Spleen (tissue), 7 donors: ENCODE data around the gene GET4.

ENCODE experiments used
- POLR2A ChIP-seq, 3 donors: fragments of 450-650 bp; IDR thresholded peaks; one replicate each; pipeline ENCODE4 v1.5.1; 2017; ENCODE audit warnings: antibody characterized with exemption in 3 of 3, mild to moderate bottlenecking in 1 of 3
- TF ChIP-seq, protein P1 (sequence below), 11 experiments: fragments of 200-600 bp in 7 of 11; fragments of 450-650 bp in 4 of 11; sonication (generic) in 4 of 11; IDR thresholded peaks in 8 of 11; conservative IDR thresholded peaks in 3 of 11; 1 replicate in 7 of 11; 2 replicates in 4 of 11; pipeline versions ENCODE4 v1.4.0 to v1.8.0; 2016 to 2021; ENCODE audit warnings: antibody characterized with exemption in 11 of 11, inconsistent platforms in 4 of 11, mild to moderate bottlenecking in 1 of 11
- donor health status: DM: no; HTN: no; CAD: no; lungs with moderate emphysema.
- donor health status: DM: no; HTN: no; CAD: no.
- donor health status: DM: no; HTN: no; CAD: no.

- TF ChIP-seq, protein P1, sequence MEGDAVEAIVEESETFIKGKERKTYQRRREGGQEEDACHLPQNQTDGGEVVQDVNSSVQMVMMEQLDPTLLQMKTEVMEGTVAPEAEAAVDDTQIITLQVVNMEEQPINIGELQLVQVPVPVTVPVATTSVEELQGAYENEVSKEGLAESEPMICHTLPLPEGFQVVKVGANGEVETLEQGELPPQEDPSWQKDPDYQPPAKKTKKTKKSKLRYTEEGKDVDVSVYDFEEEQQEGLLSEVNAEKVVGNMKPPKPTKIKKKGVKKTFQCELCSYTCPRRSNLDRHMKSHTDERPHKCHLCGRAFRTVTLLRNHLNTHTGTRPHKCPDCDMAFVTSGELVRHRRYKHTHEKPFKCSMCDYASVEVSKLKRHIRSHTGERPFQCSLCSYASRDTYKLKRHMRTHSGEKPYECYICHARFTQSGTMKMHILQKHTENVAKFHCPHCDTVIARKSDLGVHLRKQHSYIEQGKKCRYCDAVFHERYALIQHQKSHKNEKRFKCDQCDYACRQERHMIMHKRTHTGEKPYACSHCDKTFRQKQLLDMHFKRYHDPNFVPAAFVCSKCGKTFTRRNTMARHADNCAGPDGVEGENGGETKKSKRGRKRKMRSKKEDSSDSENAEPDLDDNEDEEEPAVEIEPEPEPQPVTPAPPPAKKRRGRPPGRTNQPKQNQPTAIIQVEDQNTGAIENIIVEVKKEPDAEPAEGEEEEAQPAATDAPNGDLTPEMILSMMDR (IDR thresholded peaks at IDR 0.05 in 8 of 11, conservative IDR thresholded peaks at IDR 0.05 in 3 of 11): no peak
- TF ChIP-seq POLR2A (IDR thresholded peaks at IDR 0.05): no peak
Measured at GRCh38 chr7:921581-922333, 45.4 kb downstream of the GET4 start.
